OCI-LY7 (cell line): ENCODE data around the gene SUPT3H.

Experiments
- CTCF ChIP-seq: fragments of 200-600 bp; sonication (generic); conservative IDR thresholded peaks from 2 replicates; pipeline ENCODE4 v1.5.1; 2014; ENCODE audit warnings: mild to moderate bottlenecking, antibody characterized with exemption, low read length, moderate library complexity, mixed read lengths
- EZH2phosphoT487 ChIP-seq: fragments of 200-600 bp; sonication (generic); IDR thresholded peaks from 2 replicates; pipeline ENCODE4 v1.6.1; 2018; ENCODE audit warnings: low read depth, borderline replicate concordance, mild to moderate bottlenecking, mixed run types, antibody characterized with exemption, low read length, moderate library complexity, mixed read lengths

GRCh38 chr6:45002390-45003105 lies 375.2 kb downstream of the SUPT3H start:
- TF ChIP-seq CTCF: no peak
- no peak for TF ChIP-seq EZH2phosphoT487
